B cell (primary cell): Measurements from ENCODE around the gene ARHGAP26.

Experiments used
- CTCF ChIP-seq: fragments of 200-600 bp; IDR thresholded peaks from one replicate; pipeline ENCODE4 v1.8.0; 2022; ENCODE audit warnings: antibody characterized with exemption, mild to moderate bottlenecking
- EZH2 ChIP-seq: IDR thresholded peaks from 2 replicates; pipeline ENCODE4 v1.6.1; 2012; ENCODE audit warnings: borderline replicate concordance, low read depth, mild to moderate bottlenecking, moderate library complexity, low read length; ENCODE audit not compliant: insufficient read depth, poor library complexity, severe bottlenecking

GRCh38 chr5:142881784-142882126, 111.6 kb downstream of the ARHGAP26 start:
- TF ChIP-seq CTCF (no peak), EZH2 (no peak)
